Vagina (tissue), 2 donors: ENCODE results near the gene ADGRG3.

Experiments used
- POLR2AphosphoS5 ChIP-seq, 2 donors: sonication (generic); formaldehyde crosslinking; IDR thresholded peaks; one replicate each; pipeline ENCODE4 v1.9.0; 2017; ENCODE audit warnings: antibody characterized with exemption in 2 of 2, mild to moderate bottlenecking in 2 of 2, low read depth in 1 of 2; ENCODE audit not compliant: insufficient read depth in 1 of 2
- TF ChIP-seq, protein P1 (sequence below), 3 experiments: fragments of 450-650 bp in 2 of 3; fragments of 200-600 bp in 1 of 3; sonication (generic) in 1 of 3; IDR thresholded peaks; one replicate each; pipeline ENCODE4 v1.5.1; 2017 to 2019; ENCODE audit warnings: antibody characterized with exemption in 3 of 3, mild to moderate bottlenecking in 2 of 3, moderate library complexity in 2 of 3

DNA sequence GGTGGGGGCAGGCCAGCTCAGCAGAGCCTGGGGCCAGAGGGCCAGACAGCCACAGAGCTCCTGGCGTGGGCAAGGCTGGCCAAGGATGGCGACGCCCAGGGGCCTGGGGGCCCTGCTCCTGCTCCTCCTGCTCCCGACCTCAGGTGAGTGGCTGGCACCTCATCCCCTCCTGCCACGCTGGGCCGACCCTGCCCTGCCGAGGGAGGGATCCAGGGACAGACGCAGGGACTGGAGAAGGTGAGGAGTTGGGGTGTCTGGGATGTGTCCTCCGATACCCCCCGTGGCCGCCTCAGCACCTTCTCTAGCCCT lies at the start of gene ADGRG3:
- TF ChIP-seq, protein P1, sequence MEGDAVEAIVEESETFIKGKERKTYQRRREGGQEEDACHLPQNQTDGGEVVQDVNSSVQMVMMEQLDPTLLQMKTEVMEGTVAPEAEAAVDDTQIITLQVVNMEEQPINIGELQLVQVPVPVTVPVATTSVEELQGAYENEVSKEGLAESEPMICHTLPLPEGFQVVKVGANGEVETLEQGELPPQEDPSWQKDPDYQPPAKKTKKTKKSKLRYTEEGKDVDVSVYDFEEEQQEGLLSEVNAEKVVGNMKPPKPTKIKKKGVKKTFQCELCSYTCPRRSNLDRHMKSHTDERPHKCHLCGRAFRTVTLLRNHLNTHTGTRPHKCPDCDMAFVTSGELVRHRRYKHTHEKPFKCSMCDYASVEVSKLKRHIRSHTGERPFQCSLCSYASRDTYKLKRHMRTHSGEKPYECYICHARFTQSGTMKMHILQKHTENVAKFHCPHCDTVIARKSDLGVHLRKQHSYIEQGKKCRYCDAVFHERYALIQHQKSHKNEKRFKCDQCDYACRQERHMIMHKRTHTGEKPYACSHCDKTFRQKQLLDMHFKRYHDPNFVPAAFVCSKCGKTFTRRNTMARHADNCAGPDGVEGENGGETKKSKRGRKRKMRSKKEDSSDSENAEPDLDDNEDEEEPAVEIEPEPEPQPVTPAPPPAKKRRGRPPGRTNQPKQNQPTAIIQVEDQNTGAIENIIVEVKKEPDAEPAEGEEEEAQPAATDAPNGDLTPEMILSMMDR (IDR thresholded peaks at IDR 0.05), result no peak
- no peak for TF ChIP-seq POLR2AphosphoS5 (IDR thresholded peaks at IDR 0.05; ENCODE audit: insufficient read depth in 1 of 2, low read depth in 1 of 2)
